IPS-NIHi7 (cell line): ENCODE results near the gene BAIAP2L1.

Source experiments
- DNase-seq: peaks from one replicate; pipeline ENCODE4 v3.0.0; 2012; ENCODE audit warnings: mixed read lengths; ENCODE audit errors: extremely low spot score

Gene BAIAP2L1

DNA sequence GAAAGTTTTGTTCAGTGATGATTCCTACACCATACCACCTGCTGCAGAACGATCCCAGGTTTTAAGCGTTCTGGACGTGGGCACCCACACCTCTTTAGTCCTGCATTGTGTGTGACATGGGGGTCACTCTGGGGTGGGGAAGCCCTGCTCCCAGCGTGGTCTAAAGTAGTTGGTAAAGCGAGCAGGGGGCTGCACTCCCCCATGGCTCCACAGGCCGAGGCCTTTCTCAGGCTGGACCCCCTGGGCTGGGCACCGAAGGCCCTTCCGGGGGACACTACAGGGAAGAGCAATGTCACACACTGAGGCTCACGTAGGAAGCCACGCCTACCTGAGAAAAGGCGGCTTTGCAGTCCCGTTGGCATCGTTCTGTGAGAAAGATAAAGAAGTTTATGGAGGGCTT, 107.1 kb downstream of the BAIAP2L1 start:
- no peak for DNase-seq

DNA sequence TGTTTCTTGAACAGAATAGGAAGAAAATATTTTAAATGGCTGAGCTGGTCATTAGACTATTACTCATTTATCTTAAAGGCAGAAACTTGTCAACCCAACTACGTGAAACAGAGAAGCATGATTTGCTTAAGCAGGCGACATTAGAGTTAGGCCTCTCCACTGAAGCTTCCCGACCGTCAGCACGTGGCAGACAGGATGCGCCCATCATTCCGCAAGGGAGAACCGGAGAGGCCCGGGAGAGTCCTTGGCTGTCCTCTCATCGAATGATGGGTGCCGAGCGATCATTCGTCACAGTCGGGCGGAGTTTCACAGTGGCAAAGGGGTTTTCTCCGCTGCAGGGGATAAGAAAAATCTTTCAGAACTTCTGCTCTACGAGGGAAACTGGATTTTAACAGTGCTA, 107.6 kb downstream of the BAIAP2L1 start:
- DNase-seq = no peak

DNA sequence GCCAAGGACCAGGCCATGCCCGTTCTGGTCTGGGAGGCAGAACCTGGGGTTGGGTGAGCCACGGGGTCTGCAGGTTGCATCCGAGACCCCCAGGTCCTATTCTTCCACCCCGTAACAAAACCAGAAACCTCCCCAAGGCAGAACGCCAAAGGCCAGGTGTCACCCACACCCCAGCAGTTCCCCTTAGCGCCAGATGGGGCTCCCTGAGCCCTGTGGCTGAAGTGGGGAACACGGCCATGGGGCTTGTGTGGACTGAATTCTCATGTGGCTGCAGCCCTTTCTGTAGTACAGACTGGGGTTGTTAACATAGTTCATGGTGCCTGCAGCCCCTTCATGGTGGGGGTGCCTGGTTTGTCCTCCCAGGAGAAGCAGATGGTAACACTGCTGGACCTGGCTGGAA, 109.2 kb downstream of the BAIAP2L1 start:
- no peak for DNase-seq

DNA sequence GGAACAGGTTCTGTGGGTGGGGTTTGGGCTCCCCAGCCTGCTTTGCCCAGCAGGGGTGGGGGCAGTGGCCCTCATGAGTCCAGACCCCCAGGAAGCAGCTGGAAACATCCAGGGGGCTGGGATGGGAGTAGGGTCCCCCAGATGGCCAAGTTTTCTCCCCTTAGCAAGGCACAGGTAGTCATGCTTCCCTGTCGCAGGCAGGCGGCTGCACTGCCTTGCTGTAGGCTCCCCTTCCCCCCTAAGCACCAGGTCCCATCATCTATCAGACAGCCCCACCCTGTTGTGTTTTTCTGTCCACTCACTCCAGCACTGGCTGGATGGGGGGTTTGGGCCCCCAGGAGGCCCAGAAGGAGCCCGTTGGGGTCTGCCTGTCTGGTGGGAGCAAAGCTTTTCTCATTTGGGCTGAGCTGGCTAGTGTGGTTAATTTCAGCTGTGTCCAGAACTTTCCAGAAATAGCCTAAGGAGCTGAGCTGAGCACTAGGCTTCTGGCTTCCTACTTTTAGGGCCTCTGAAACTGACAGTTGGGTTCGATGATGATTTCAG, 111.5 kb downstream of the BAIAP2L1 start:
- no peak for DNase-seq

DNA sequence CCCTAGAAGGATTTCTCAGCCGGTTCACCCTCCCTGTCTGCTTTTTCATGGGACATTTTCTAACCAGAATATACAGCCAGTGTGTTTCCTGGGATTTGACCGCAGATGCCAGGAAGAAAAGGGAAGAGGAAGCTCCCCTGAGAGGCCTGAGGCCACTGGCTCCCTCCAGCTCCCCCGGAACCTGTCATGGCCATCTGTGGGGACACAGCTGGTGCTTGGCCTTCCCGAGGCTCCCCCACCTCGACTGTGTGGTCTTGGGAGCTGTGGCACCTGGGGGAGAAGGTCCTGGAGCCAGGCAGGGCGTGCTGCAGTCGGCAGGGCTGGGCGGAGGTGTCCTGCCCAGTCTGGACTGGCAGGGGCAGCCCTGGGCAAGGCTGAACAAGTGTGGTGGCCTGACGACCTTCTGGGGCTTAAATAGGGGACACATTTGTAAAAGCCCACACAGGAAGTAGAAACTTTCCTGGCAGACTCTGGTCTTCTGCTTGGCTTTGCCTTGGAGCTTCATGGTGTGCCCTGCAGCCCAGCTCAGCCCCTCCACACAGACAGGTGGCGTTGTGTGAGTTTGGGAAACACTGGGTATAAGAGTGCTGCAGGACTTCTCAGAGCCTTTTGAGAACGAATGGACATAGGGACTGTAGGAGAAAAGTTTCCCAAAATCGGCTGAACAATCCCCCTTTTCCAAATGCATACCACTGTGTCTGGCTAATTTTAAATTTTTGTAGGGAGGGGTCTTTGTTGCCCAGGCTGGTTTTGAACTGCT, 112.6 kb downstream of the BAIAP2L1 start:
- DNase-seq = no peak

DNA sequence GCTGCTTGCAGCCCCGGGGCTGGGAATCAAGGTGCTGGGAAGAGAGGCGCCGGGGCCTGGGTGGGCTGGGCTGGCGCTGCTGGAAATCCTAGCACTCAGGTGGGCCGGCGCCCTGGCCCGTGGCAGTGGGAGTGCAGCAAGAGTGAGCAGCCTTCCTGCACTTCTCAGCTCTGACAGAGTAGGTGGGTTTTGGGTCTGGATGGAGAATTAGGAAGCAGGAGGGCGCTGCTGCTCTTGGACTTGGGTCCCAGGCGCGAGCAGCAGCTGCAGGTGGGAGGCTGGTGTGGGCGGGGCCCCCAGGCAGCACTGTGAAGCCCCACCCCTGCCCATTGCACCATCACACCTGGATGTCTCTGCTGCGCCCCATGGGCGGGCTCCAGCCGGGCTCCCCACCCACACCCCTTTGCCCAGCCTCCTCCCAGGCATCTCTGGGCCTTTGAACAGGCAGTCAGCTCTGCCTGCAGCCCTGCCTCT, 113.4 kb downstream of the BAIAP2L1 start:
- DNase-seq = peak; percentile 71

DNA sequence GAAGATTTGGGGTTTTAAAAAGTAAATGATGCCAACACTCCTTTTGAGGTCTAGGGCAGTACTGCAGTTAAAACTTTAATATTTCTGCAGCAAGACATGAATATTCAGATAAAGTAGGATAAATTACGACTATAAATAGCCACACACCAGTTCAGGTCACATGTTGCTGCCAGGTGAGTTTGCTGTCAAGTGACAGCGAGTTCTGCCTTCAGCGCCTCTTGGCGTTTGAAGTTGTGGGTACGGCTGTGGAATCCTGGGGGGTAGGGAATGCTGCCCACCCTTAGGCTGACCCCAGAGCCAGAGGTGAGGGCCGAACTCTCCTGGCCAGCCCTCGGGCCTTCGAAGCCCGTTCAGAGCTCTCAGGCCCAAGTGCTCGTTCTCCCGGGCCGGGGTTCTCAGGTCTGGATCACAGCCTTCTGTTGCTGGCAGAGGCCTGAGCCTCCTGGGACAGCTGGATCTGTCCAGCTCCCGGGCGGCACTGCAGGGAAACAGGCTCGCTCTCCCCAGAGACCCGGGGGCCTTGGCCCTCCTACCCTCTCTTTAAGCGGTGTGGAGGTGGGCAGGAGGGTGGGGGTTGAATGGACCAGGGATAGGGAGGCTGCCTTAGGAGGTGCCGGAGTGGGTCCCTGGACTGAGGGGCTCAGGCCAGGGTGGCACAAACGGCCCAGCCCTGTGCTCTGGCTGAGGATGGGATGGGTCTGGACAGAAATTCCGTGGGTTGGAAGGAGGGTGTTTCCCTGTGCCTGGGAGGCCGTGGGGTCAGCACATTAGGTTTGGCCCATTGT, 114.0 kb downstream of the BAIAP2L1 start:
- no peak for DNase-seq

DNA sequence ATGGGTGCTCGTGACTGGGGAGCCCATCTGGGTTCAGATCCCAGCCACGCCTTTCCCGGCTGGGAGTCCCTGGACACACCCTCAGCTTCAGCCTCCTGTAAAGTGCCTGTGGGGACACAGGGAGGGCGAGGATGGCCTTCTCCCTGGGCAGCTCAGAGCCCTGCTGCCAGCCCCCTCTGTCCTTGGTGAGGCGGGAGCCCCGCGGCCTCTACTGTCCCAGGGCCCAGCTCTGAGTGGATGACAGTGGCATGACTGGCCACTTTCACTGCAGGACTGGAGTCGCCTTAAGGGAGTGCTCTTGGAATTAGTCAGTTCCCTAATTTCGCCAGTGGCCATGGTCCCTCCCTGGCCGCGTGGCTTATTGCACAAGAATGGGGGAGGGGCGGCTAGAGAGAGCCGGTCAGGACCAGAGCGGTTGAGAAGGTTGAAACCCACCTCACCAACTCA, 114.8 kb downstream of the BAIAP2L1 start:
- DNase-seq = no peak

DNA sequence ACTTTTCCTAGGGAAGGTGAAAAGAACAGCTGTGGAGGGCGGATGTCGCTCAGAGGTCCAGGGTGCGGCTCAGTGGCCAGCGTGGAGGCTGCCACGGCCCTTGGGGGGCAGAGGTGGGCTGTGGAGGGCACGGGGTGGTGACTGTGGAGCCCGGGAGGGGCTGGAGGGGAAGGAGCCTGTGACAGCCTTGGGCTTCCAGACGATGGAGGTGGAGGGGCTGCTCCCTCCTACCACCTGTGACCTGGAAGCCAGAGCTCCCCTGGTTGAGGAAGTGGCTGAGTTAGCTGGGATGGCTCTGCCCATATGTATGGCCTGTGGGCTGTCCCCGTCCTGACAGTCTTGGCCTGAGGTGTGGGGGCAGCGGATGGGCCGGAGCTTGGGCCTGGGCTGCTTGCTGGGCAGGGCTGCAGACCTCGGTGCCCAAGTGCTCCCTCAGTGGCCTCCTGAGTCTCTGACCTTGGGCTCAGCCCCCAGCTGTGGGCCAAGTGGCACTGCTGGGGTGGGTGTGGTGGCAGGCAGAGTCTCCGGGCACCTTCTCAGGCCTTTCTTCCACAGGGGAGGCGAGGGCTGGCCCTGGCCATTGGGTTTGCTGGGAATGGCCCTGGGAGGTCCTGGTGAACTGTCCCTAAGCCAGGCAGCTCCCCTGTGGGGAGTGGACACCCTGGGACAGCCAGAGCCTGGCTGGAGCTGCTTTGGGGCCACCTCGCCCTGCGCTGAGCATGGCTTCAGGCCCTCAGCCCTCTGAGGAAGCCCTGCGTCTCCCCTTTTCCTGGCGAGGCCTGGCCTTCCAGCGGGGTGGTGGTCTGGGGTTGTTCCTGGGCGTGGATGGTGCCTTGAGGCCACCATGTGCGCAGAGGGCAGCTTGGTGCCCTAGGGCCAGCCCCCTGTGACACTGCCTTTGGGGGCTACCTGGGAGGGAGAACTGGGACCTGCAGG, 115.5 kb downstream of the BAIAP2L1 start:
- DNase-seq = no peak

DNA sequence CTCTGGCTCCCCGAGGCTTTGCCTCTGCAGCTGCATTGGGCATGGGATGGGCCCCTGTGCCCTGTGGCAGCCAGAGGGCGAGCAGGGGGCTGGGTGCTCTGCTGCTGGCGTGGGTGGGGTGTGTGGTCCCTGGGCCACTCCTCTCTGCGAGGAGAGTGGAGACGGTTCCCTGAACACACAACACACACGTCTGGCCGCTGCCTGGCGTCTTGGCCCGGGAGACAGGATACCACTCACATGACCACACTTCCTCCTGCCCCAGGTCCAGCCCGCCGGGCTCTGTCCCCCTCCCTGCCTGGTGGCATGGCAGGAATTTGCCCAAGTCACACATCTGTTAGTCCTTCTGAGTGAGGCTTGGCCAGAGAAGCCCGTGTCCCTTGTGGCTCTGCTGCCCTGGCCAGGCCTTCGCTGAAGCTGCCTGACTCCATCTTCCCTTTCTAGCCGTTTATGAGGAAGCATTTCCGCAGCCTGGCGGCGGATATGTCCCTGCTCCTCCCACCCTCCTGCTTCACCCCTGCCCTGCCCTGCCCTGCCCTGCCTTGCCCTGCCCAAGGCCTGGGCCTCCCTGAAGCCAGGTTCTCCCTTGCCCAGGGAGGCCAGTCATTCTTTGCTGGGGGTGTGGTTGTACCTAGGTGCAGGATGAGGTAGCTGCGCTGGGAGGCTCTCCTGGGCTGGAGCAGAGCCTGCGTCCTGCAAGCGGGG, 116.4 kb downstream of the BAIAP2L1 start:
- no peak for DNase-seq

DNA sequence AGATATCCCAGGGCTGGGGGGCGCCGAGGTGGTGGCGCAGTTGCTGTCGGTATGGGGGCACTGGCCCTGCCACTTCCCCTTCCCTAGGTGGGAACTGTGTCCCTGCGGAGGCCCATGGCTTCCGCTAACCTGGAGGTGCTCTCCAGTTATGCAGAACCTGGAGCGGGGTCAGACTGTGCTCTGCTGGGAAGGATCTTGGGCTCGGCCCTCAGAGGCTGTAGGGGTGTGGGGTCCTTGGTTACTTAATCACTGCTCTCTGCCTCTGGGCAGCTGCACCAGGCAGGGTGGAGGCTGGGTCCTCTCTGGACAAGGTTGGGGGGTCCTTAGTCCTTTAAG, 117.0 kb downstream of the BAIAP2L1 start:
- no peak for DNase-seq

DNA sequence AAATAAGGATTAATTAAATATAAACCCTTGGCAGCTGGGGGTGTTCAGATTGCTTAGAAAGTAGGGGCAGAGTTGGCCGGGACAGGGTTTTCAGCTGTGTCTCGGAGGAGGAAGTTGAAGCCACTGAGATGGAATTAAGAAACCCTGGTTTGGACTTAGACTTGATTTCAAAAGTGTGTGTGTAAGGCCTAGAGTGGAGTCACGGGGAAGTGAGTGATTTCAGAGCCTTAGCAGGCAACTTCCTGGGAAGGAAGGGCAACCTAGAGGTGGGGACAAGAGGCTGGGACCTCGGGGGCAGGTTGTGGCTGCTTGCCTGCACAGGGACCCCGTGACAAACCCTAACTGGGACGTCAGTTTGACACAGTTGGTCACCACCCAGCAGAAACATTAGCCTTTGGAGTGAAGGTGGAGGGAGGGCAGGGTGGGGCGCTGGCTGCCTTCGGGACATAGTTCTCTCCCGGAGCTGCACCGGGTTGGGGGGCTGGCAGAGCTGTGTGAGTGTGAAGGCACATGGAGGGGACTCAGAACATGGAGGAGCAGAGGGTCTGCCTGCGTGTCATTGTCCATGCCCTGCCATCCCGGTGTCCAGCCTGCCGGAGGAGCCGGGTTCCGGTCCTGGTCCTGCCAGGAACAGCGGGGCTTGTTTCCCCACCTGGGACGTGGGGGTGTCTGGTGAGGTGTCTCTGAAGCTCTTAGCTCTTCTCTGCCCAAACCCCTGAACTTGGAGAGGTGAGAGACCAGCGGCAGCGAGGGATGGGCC, 117.6 kb downstream of the BAIAP2L1 start:
- DNase-seq = no peak

DNA sequence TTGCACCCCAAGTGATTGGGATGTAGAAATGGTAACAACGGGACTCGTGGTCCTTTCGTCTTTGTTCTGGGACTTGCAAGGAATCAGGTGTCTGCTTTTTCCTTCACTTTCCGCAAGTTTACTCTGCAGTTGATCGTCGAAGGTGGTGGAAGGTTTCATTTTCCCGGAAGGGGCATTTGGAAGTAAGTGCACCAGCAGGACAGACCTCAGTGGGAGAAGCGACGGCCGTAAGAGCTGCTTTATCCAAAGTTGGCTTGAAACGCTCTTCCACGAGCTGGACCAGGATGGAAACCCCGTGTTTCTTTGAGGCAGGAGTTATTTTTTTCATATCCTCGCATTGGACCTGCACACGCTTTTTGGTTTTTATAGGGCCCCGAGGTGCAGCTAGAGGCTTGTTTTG, 118.2 kb downstream of the BAIAP2L1 start:
- no peak for DNase-seq

DNA sequence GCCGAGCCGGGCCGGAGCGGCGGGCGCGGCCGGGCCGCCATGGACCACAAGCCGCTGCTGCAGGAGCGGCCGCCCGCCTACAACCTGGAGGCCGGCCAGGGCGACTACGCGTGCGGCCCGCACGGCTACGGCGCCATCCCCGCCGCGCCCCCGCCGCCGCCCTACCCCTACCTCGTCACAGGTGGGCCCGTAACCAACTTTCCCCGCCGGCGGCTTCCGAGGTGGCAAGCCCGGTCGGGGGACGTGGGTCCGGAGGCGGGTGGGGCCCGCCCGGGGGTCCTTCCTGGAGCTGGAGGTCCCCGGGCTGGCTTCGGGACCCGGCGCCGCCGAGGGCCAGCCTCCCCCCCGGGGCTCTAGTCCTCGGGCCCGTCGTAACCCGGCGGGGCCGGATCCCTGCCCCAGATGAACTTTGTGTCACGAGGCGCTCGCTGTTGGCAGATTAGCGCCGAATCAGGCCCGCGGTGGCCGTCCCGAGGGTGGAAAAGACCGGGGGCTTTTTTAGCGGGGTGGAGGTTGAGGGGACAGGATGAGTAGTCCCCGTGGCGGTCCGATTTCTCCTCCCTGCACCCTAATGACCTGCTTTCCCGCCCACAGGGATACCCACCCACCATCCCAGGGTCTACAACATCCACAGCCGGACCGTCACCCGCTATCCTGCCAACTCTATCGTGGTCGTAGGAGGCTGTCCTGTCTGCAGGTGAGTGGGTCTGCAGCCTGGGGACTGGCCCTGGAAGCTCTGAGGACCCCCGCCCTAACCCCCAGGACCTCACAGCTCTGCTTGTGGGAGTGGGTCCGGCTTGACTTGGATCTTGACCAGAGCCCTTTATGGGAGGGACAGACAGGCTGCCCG, 118.9 kb downstream of the BAIAP2L1 start:
- DNase-seq = no peak

DNA sequence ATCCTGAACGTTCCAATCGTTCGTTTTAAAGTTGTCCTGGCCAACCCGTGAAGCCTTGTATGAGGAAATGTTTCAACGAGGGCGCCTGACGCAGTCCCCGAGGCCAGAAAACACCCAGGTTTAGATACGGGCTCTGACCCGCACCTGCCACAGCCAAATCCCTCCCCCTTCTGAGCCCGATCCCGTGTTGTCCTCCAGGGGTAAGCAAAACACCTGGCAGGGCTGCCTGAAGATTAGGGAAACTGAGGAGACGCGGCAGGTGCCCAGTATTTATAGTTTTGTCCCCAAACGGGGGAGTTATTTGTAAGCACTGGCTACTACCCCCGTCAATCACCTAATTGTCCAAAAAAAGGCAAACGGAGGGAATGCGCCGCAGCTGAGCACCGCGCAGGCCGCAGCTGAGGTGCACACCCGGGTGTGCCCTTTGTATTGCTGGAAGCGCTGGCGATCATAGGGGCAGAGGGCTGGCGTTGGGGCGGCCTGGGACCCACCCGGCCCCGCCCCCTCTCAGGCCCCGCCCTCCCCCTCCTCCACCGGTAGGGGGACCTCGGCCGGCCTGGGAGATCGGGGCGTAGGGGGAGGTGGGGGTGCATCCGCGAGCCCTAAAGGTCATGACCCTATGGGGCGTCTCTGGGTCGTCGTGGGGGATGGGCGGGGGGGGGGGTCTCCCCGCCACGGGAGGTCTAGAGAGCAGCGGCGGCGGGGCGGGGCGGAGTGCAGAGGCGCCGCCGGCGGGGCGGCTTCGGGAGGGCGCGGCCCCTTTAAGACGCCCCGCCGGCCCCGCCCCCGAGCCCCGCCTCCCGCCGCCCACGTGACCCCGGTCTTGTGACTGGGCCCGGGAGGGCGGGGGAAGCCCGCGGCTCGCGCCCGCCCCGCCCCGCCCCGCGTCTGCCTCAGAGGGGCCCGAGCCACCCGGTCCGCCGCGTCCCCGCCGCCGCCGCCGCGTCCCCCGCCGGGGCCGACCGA, 119.8 kb downstream of the BAIAP2L1 start, which contains the start of gene BRI3:
TSS of gene BRI3 (plus strand) at position 896 of the 966 bp plus-strand sequence. CDS start 110 bp downstream, outside the sequence.
- peak; percentile 94 for DNase-seq

DNA sequence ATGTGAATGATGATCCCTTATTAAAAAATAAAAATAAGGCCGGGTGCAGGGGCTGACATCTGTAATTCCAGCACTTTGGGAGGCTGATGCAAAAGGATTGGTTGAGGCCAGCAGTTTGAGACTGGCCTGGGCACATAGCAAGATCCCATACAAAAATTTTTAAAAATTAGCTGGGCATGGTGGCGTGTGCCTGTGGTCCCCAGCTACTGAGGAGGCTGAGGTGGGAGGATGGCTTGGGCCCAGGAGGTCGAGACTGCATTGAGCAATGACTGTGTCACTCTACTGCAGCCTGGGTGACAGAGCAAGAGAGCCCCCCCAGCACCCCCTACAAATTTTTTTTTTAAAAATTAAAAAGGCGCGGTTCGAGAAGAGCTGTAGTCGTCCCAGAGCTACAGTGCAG, 120.6 kb downstream of the BAIAP2L1 start:
- DNase-seq = no peak

DNA sequence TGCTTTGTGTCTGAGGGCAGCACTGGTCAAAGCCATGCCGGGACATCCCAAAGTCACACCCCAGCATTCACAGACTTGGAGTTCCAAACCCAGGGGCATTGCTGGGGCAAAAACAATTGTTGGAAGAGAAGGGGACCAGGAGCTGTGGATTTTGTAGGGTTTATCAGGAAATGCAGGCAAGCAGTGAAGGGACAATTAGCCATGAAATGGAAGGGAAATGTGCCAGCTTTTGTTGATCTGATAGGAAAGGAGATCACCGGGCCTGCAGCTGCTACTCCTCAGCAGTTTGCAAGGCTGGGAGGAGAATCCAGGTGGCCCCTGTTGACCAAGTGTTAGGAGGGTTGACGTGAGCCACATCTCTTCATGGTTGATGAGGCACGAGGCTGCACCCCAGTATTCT, 122.0 kb downstream of the BAIAP2L1 start:
- no peak for DNase-seq

DNA sequence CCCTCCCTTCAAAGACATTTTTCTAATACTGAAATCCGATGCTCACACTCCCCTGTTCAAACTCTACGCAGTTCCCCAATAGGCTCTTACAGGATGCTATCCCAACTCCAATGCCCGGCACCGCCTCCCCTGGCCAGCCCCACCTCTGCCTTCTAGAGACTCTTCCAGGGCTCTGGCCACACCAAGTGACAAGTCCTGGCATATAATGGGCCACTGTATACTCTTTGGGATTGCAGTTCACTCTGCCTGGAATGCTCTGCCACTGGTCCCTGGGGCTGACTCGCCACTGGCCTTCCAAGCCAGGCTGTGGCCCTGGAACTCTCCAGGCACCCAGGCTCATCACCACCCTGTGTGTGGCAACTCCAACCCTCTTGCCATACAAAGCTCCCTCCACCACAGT, 122.5 kb downstream of the BAIAP2L1 start:
- no peak for DNase-seq
